ENCODE data around the gene ARHGAP19.

Gene ARHGAP19

DNA sequence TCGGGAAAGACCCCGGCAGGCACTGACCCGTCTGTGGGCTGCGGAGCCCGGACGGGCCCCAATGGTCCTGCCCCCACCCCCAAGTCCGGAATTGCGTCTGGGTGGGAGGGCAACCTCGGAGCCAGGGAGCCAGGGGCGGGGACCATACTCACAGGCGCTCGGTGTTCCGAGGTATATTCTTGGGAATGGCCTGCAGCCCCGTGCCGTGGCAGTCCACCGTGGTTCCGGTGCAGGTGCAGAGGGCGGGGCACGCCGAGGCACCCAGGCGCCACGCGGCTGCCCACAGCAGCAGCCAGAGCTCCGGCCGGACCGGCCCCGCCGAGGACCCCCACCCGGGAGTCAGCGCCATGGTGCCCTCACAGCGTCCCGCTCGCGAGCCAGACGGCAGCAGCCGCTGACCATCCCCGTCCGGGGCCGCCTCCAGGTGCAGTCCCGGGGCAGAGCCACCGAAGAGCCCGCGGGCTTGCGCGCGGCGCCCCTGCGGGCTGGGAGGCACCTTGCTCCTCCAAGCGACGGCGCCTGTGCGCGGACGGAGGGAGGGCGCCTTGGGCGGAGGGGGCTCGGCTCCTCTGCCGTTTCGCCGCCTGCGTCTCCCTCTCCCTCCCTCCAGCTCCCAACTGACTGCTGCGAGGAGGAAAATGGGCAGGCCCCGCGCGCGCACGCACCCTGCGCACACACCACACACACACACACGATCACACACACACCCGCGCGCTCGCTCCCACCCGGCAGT is 106.9 kb downstream of the ARHGAP19 start, which contains the start of gene SLIT1:
SLIT1 (minus strand) TSS at position 634 of the 733 bp plus-strand sequence; CDS start at position 349, 285 bp downstream.
- Histone ChIP-seq H3K79me2 (ENCODE audit: low read length) (no peaks in the 10 kb centered on the region), H2AFZ (ENCODE audit: low read length) (no peak within 1 kb of the TSS), H3K4me1 (ENCODE audit: low read length) (no peaks in the 10 kb centered on the region), H3K36me3 (replicated peaks; ENCODE audit: insufficient read depth, low read length) (no peaks in the 10 kb centered on the region), H3K9me2 (replicated peaks; ENCODE audit: insufficient read depth, low read length) (no peaks in the 10 kb centered on the region), H3F3A (ENCODE audit: insufficient read depth, low read length) (no peaks in the 10 kb centered on the region), H3K4me2 (ENCODE audit: low read depth, low read length) (no peak within 1 kb of the TSS), H3K4me3 (ENCODE audit: low read length) (no peak within 1 kb of the TSS), H3K27me3 (replicated peaks; ENCODE audit: insufficient read depth, low read length) (peaks cover 37% of the 10 kb centered on the region), H4K20me1 (ENCODE audit: insufficient read depth, low read length) (no peaks in the 10 kb centered on the region), H3K9me3 (replicated peaks; ENCODE audit: insufficient read depth, low read length) (no peaks in the 10 kb centered on the region), H3K9ac (ENCODE audit: low read length) (no peak within 1 kb of the TSS), H3K27ac (ENCODE audit: low read length) (no peak within 1 kb of the TSS)
- TF ChIP-seq EZH2phosphoT487 (IDR thresholded peaks at IDR 0.05; ENCODE audit: low read length): no peak
- DNase-seq: no peak

DNA sequence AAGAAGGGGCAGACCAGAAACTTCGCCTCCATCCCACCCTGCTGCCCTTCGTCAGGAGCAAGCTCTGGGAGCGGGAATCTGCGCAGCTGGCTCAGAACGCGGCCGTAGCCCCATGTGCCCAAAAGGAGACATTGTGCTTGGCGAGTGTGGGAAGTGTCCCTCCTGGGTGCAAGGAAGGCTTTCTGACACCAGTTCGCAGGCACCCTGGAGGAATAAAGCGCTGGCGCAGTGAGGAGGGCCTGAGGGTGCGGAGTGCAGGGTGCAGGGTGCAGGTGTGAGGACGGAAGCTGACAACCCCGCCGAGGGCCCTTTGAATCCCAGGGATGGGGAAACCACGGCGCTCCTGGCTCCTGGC is 107.5 kb downstream of the ARHGAP19 start:
- Histone ChIP-seq H3K79me2 (ENCODE audit: low read length) (no peaks in the 10 kb centered on the region), H3K4me2 (ENCODE audit: low read depth, low read length) (no peak overlapping the region), H3K9ac (ENCODE audit: low read length) (no peak overlapping the region), H3F3A (ENCODE audit: insufficient read depth, low read length) (no peaks in the 10 kb centered on the region), H3K27me3 (replicated peaks; ENCODE audit: insufficient read depth, low read length) (peaks cover 42% of the 10 kb centered on the region), H3K9me3 (replicated peaks; ENCODE audit: insufficient read depth, low read length) (no peaks in the 10 kb centered on the region), H3K36me3 (replicated peaks; ENCODE audit: insufficient read depth, low read length) (no peaks in the 10 kb centered on the region), H3K4me1 (ENCODE audit: low read length) (no peaks in the 10 kb centered on the region), H4K20me1 (ENCODE audit: insufficient read depth, low read length) (no peaks in the 10 kb centered on the region), H3K9me2 (replicated peaks; ENCODE audit: insufficient read depth, low read length) (no peaks in the 10 kb centered on the region), H3K27ac (ENCODE audit: low read length) (no peak overlapping the region), H2AFZ (ENCODE audit: low read length) (no peak overlapping the region), H3K4me3 (ENCODE audit: low read length) (no peak overlapping the region)
- TF ChIP-seq, protein P1, sequence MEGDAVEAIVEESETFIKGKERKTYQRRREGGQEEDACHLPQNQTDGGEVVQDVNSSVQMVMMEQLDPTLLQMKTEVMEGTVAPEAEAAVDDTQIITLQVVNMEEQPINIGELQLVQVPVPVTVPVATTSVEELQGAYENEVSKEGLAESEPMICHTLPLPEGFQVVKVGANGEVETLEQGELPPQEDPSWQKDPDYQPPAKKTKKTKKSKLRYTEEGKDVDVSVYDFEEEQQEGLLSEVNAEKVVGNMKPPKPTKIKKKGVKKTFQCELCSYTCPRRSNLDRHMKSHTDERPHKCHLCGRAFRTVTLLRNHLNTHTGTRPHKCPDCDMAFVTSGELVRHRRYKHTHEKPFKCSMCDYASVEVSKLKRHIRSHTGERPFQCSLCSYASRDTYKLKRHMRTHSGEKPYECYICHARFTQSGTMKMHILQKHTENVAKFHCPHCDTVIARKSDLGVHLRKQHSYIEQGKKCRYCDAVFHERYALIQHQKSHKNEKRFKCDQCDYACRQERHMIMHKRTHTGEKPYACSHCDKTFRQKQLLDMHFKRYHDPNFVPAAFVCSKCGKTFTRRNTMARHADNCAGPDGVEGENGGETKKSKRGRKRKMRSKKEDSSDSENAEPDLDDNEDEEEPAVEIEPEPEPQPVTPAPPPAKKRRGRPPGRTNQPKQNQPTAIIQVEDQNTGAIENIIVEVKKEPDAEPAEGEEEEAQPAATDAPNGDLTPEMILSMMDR (IDR thresholded peaks at IDR 0.05; ENCODE audit: low read length): no peak
- TF ChIP-seq EZH2phosphoT487 (IDR thresholded peaks at IDR 0.05; ENCODE audit: low read length): no peak
- TF ChIP-seq EZH2 (optimal IDR thresholded peaks at IDR 0.05; ENCODE audit: low read depth, low read length): no peak
- DNase-seq: no peak

DNA sequence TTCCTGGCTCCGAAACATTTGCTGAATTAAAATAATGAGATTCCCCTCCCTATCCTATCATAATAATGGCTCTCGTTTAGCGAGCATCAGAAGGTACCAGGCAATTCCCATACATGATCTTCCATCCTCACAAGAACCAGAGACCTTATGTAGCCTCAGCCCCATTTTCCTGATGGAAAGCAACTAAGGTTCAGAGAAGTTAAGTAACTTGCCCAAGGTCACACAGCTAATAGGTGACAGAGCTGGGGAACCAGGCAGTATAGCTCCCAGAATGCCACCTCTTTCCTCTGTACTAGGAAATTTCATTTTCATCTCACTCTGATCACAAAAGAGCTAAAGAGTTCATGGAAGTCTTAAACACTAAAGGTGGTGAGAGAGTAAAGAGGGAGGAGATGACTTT is 109.1 kb downstream of the ARHGAP19 start:
- Histone ChIP-seq H3K79me2 (ENCODE audit: low read length) (no peaks in the 10 kb centered on the region), H3K27ac (ENCODE audit: low read length) (no peak overlapping the region), H3K9me3 (replicated peaks; ENCODE audit: insufficient read depth, low read length) (no peaks in the 10 kb centered on the region), H3F3A (ENCODE audit: insufficient read depth, low read length) (no peaks in the 10 kb centered on the region), H3K4me1 (ENCODE audit: low read length) (no peaks in the 10 kb centered on the region), H3K9ac (ENCODE audit: low read length) (no peak overlapping the region), H4K20me1 (ENCODE audit: insufficient read depth, low read length) (no peaks in the 10 kb centered on the region), H3K9me2 (replicated peaks; ENCODE audit: insufficient read depth, low read length) (no peaks in the 10 kb centered on the region), H3K36me3 (replicated peaks; ENCODE audit: insufficient read depth, low read length) (no peaks in the 10 kb centered on the region), H2AFZ (ENCODE audit: low read length) (no peak overlapping the region), H3K27me3 (replicated peaks; ENCODE audit: insufficient read depth, low read length) (peaks cover 49% of the 10 kb centered on the region), H3K4me3 (ENCODE audit: low read length) (no peak overlapping the region), H3K4me2 (ENCODE audit: low read depth, low read length) (no peak overlapping the region)
- DNase-seq: no peak
- no peak for TF ChIP-seq EZH2phosphoT487 (IDR thresholded peaks at IDR 0.05; ENCODE audit: low read length)
- TF ChIP-seq, protein P1 (IDR thresholded peaks at IDR 0.05; ENCODE audit: low read length): no peak
- no peak for TF ChIP-seq EZH2 (optimal IDR thresholded peaks at IDR 0.05; ENCODE audit: low read depth, low read length)

DNA sequence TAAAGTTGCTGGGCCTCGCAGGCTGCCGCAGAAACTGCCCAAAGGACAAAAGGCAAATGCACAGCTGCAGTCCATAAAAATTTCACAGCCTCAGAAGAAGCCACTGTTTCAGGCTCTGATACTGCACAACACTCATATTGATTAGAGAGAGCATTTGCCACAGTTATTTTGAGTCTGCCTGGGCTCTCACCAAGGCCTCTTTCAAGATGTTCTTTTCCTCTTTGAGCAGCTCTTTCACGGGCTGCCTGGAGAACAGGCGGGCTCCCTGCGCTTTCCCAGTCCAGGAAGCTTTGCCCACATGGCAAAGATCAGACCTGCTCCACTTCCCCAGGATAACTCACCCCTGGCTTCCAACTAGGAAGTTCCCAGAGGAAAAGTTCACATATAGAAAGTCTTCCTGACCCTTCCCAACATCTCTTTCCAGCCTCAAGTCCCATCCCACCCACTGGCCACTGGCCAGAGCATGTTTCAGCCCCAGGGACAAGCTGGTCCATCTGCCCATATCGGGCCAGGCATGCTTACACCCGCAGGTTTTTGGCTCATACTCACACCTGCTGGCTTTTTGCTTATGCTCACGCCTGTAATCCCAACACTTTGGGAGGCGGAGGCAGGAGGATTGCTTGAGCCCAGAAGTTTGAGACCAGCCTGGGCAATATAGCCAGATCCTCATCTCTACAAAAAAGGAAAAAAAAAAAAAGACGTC is 110.0 kb downstream of the ARHGAP19 start:
- Histone ChIP-seq H3F3A (ENCODE audit: insufficient read depth, low read length) (no peaks in the 10 kb centered on the region), H2AFZ (ENCODE audit: low read length) (no peak overlapping the region), H3K9me3 (replicated peaks; ENCODE audit: insufficient read depth, low read length) (no peaks in the 10 kb centered on the region), H3K79me2 (ENCODE audit: low read length) (no peaks in the 10 kb centered on the region), H3K27me3 (replicated peaks; ENCODE audit: insufficient read depth, low read length) (peaks cover 54% of the 10 kb centered on the region), H3K27ac (ENCODE audit: low read length) (no peak overlapping the region), H3K36me3 (replicated peaks; ENCODE audit: insufficient read depth, low read length) (no peaks in the 10 kb centered on the region), H3K4me2 (ENCODE audit: low read depth, low read length) (no peak overlapping the region), H3K4me3 (ENCODE audit: low read length) (no peak overlapping the region), H3K9ac (ENCODE audit: low read length) (no peak overlapping the region), H4K20me1 (ENCODE audit: insufficient read depth, low read length) (no peaks in the 10 kb centered on the region), H3K4me1 (ENCODE audit: low read length) (no peaks in the 10 kb centered on the region), H3K9me2 (replicated peaks; ENCODE audit: insufficient read depth, low read length) (no peaks in the 10 kb centered on the region)
- TF ChIP-seq EZH2phosphoT487 (IDR thresholded peaks at IDR 0.05; ENCODE audit: low read length): no peak
- TF ChIP-seq, protein P1 (IDR thresholded peaks at IDR 0.05; ENCODE audit: low read length): no peak
- no peak for DNase-seq
